MCF 10A (cell line): Measurements from ENCODE around the gene KLHL25. TPM values are rescaled to one million over a fixed set of nuclear protein-coding genes. Genes with fewer than 3 reads are reported as not detected.
A peak's percentile ranks its signal among the peaks of the same experiment; 100 is the strongest.

Experiments
- BruUV-seq: library from RNA; stranded (reverse); fragments of 400-500 nt; replicated peaks from 2 replicates; lab custom pipeline; 2021; lab: Mats Ljungman, UMichigan
- CTCF ChIA-PET: fragments of 300-600 bp; sonication (Branson Sonifier 250); formaldehyde crosslinking; extraction: SDS; loops from one replicate; lab custom pipeline; 2021; ENCODE audit warnings: antibody characterized with exemption, inconsistent platforms; lab: Yijun Ruan, JAX
- POLR2A ChIA-PET: fragments of 300-600, 350-650 bp; sonication (Branson Sonifier 250); formaldehyde crosslinking; extraction: SDS; loops from one replicate; lab custom pipeline; 2020; ENCODE audit warnings: antibody characterized with exemption, inconsistent platforms; lab: Yijun Ruan, JAX
- DNase-seq: peaks from one replicate; pipeline ENCODE4 v3.0.0-alpha.2; 2018; ENCODE audit not compliant: unreplicated experiment
- H3K27ac Mint-ChIP-seq: one replicate; pipeline ENCODE4 v1.8.0; 2022; ENCODE audit warnings: mild to moderate bottlenecking, low read depth, mixed read lengths; ENCODE audit not compliant: unreplicated experiment
- H3K27me3 Mint-ChIP-seq: one replicate; pipeline ENCODE4 v1.8.0; 2022; ENCODE audit warnings: mixed read lengths; ENCODE audit not compliant: insufficient read depth, unreplicated experiment
- H3K36me3 Mint-ChIP-seq: one replicate; pipeline ENCODE4 v1.8.0; 2022; ENCODE audit warnings: mild to moderate bottlenecking, moderate library complexity, mixed read lengths; ENCODE audit not compliant: insufficient read depth, unreplicated experiment
- H3K4me1 Mint-ChIP-seq: one replicate; pipeline ENCODE4 v1.8.0; 2022; ENCODE audit warnings: mixed read lengths; ENCODE audit not compliant: insufficient read depth, unreplicated experiment
- H3K4me3 Mint-ChIP-seq: one replicate; pipeline ENCODE4 v1.8.0; 2022; ENCODE audit warnings: mild to moderate bottlenecking, moderate library complexity, mixed read lengths; ENCODE audit not compliant: unreplicated experiment
- H3K9me3 Mint-ChIP-seq: one replicate; pipeline ENCODE4 v1.8.0; 2022; ENCODE audit warnings: mixed read lengths; ENCODE audit not compliant: unreplicated experiment
- CTCF ChIP-seq: fragments of 200-600 bp; IDR thresholded peaks from one replicate; pipeline ENCODE4 v1.8.0; 2022; ENCODE audit warnings: antibody characterized with exemption, mild to moderate bottlenecking; ENCODE audit not compliant: unreplicated experiment
- intact Hi-C: fragments of 100-400 bp; cut with micrococcal nuclease; formaldehyde crosslinking; loops from 2 replicates; pipeline ENCODE4 v1.14.1; 2022
- total RNA-seq: library from RNA; stranded (reverse); gene quantifications from 2 replicates; pipeline ENCODE4 v1.2.3, GENCODE V29; 2022

Gene KLHL25
- total RNA-seq, 1 experiment from 2014 or later = 3.1 TPM

DNA sequence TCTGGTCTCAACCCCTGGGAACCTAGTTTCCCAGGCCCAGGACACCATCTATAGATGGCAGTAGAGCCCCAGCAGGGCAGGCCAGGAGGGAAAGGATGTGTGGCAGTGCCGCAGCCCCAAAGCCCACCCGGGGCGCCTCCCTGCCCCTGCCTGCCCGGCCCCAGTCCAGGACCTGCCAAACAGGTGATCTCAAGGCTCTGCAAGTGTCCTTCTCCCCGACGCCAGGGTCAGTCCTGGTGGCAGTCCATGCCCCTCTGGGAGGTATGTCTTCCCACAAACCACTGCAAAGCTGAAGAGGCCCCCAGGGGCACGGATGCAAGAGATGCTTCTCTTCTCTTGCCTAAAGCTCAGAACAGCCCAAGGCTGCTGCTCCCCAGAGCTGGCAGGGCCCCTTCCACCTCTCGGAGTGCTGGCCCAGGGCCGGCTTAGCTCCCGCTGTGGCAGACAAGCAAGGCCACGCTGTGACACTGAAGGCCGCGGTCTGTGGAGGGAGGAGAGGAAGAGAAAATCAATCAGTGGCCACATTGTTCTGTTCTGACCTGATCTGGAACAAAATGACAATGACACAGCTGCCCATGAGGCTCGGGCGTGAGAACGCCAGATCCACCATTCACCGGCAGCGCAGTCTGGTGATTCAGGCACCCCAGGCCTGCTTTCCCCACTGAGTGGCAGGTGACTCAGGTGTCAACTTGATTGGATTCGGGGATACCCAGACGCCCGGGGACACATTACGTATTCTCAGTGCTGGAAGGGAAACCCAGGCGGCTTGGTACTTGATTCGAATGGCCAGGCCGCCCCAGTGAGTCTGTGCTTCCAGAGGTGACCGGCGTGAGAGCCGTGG is 34.0 kb downstream of the KLHL25 start:
- POLR2A ChIA-PET = interaction anchor here (0.8 kb wide), 1 partner anchor 21 kb away, joined by 4 read pairs; no protein-coding TSS in a partner anchor
- Mint-ChIP-seq H3K4me3 (no peak overlapping the region), H3K27ac (no peak overlapping the region), H3K27me3 (no peaks in the 10 kb centered on the region), H3K36me3 (peaks cover 6% of the 10 kb centered on the region), H3K9me3 (no peaks in the 10 kb centered on the region), H3K4me1 (peaks cover 17% of the 10 kb centered on the region)
- DNase-seq = no peak
- CTCF ChIA-PET = interaction anchor here (1.0 to 1.1 kb wide), 2 partner anchors 20 to 80 kb away, joined by 3 to 4 read pairs; no protein-coding TSS in a partner anchor
- TF ChIP-seq CTCF = peak; percentile 6
- no TSS peak for BruUV-seq
- intact Hi-C loops = no loop called here

DNA sequence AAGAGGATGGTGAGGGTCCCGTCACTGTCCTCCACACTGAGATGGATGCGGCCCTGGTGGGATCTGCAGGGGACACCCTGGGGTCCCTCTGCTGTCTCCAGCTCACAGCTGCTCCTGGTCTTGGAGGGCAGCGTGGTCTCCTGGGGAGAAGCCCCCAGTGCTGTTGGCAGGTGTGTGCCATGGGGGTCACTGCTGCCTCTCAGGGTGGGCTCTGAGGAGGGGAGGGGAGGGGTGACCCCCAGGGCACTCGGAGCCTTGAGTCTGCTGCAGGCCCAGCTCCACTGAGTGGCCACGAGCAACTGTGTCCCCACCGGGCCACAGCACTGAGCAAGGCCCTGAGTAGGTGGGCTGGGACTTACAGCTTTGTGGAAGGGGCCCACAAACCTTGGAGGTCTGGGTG is 34.7 kb downstream of the KLHL25 start:
- ChIA-PET CTCF (interaction anchor here (1.1 to 1.2 kb wide), 2 partner anchors 21 to 81 kb away, joined by 3 to 5 read pairs; no protein-coding TSS in a partner anchor), POLR2A (interaction anchor here (0.8 kb wide), 1 partner anchor 20 kb away, joined by 4 read pairs; no protein-coding TSS in a partner anchor)
- DNase-seq = no peak
- H3K27me3 Mint-ChIP-seq = no peaks in the 10 kb centered on the region
- H3K36me3 Mint-ChIP-seq = peaks cover 8% of the 10 kb centered on the region
- H3K27ac Mint-ChIP-seq = no peak overlapping the region
- H3K4me1 Mint-ChIP-seq = peaks cover 17% of the 10 kb centered on the region
- BruUV-seq = no TSS peak
- no peak for TF ChIP-seq CTCF
- no peaks in the 10 kb centered on the region for H3K9me3 Mint-ChIP-seq
- no peak overlapping the region for H3K4me3 Mint-ChIP-seq
- intact Hi-C loops = no loop called here

DNA sequence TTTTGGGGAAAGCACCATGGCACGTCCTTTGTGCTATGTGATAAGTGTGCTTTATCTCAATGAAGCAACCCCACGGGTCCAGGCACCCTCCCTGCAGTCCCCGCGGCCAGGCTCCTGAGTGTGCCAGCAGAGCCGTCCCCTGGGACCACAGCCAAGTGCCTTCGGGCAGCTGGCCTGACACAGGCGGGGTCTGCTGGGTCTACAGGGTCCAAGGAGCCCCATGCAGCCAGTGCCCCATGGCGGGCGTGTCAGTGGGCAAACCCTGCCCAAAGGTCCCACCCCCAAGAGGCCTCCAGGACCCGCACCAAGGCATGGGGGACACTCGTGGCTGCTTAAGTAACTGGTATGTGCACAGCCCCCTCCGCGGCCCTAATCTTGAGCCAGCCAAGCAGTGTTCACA is 35.3 kb downstream of the KLHL25 start:
- TF ChIP-seq CTCF = no peak
- Mint-ChIP-seq H3K4me3 (no peak overlapping the region), H3K27ac (no peak overlapping the region), H3K36me3 (peaks cover 8% of the 10 kb centered on the region), H3K4me1 (peaks cover 17% of the 10 kb centered on the region), H3K27me3 (no peaks in the 10 kb centered on the region), H3K9me3 (no peaks in the 10 kb centered on the region)
- CTCF ChIA-PET = interaction anchor here (0.6 to 1.2 kb wide), 2 partner anchors 81 to 1222 kb away, joined by 3 to 5 read pairs; no protein-coding TSS in a partner anchor
- no TSS peak for BruUV-seq
- no peak for DNase-seq
- intact Hi-C loops = no loop called here
- POLR2A ChIA-PET = no interaction called here

- peaks cover 14% of the 10 kb centered on the region for H3K36me3 Mint-ChIP-seq
- H3K9me3 Mint-ChIP-seq = no peaks in the 10 kb centered on the region
- no peak for TF ChIP-seq CTCF
- ChIA-PET CTCF (no interaction called here), POLR2A (no interaction called here)
- DNase-seq = no peak
- no peak overlapping the region for H3K27ac Mint-ChIP-seq
- H3K4me1 Mint-ChIP-seq = peaks cover 16% of the 10 kb centered on the region
- BruUV-seq = no TSS peak
- no peaks in the 10 kb centered on the region for H3K27me3 Mint-ChIP-seq
- no peak overlapping the region for H3K4me3 Mint-ChIP-seq
- intact Hi-C loops = no loop called here
Measured at GRCh38 chr15:85758655-85758978, 36.1 kb downstream of the KLHL25 start.
